ENCODE results near the gene NHEJ1.

GRCh38 chr2:219028141-219028540 lies 132.5 kb downstream of the NHEJ1 start:
- TF ChIP-seq CTCF (conservative IDR thresholded peaks at IDR 0.05 in 1 of 2, IDR thresholded peaks at IDR 0.05 in 1 of 2; ENCODE audit: low read depth in 1 of 2, low read length in 2 of 2) (no peak), EZH2 (IDR thresholded peaks at IDR 0.05; ENCODE audit: low read length, missing control alignments) (no peak)

Measured in fibroblast of lung (primary cell).